K562 (cell line): ENCODE measurements around the gene RIMBP3C. TPM values are rescaled to one million over a fixed set of nuclear protein-coding genes. Genes with fewer than 3 reads are reported as not detected.
"Not testable (repeated sequence)": the region's sequence is repeated elsewhere in the genome, so short reads cannot be mapped to it uniquely, and the experiment has no call there.

Experiments
- ATAC-seq: fragments of 200-7000 bp; cut with Tn5 transposase; 3 replicates; pipeline ENCODE4 v1.9.1; 2020; ENCODE audit warnings: moderate library complexity
- BruUV-seq: library from RNA; stranded (reverse); fragments of 400-500 nt; replicated peaks from 2 replicates; lab custom pipeline; 2021; lab: Mats Ljungman, UMichigan
- CTCF ChIA-PET: fragments of 300-600 bp; formaldehyde crosslinking; extraction: SDS; loops from one replicate; lab custom pipeline; 2021; ENCODE audit warnings: low intra/inter-chr PET ratio; lab: Yijun Ruan, JAX
- POLR2A ChIA-PET: fragments of 300-600, 350-650 bp; sonication (Branson Sonifier 250); formaldehyde crosslinking; extraction: SDS; loops from one replicate; lab custom pipeline; 2021; ENCODE audit warnings: antibody characterized with exemption, inconsistent platforms; lab: Yijun Ruan, JAX
- DNase-seq, 4 experiments: peaks; one replicate each; pipeline versions ENCODE4 v3.0.0 to v3.0.0-alpha.2; 2011 to 2018; ENCODE audit warnings: low spot score in 3 of 4, mixed read lengths in 3 of 4; ENCODE audit errors: extremely low read depth in 1 of 4
- FAIRE-seq: peaks from 2 replicates; lab custom pipeline; 2011; peaks lifted over from hg19 to GRCh38; lab: Jason Lieb, UNC
- H2AFZ ChIP-seq: 2 replicates; pipeline ENCODE4 v1.6.0; 2011; ENCODE audit warnings: low read depth, low read length, control low read depth, inconsistent platforms
- H3K27ac ChIP-seq: fragments of 200-600 bp; 3 replicates; pipeline ENCODE4 v1.8.0; 2011; ENCODE audit warnings: low read depth, mild to moderate bottlenecking, control low read depth, inconsistent platforms, low read length, moderate library complexity, mixed read lengths; ENCODE audit errors: extremely low read depth
- H3K27me3 ChIP-seq, 2 experiments: fragments of 300-600 bp in 1 of 2; 2 replicates in 1 of 2; 3 replicates in 1 of 2; pipeline versions ENCODE4 v1.6.0 to v1.8.0; 2011; ENCODE audit warnings: inconsistent platforms in 2 of 2, low read length in 2 of 2, mild to moderate bottlenecking in 1 of 2, mixed read lengths in 1 of 2, moderate library complexity in 1 of 2; ENCODE audit not compliant: control insufficient read depth in 2 of 2, insufficient read depth in 2 of 2
- H3K36me3 ChIP-seq: fragments of 300-600 bp; 3 replicates; pipeline ENCODE4 v1.8.0; 2011; ENCODE audit warnings: mild to moderate bottlenecking, low read length, inconsistent platforms; ENCODE audit not compliant: control insufficient read depth, insufficient read depth
- H3K4me1 ChIP-seq, 2 experiments: fragments of 200-600 bp in 1 of 2; replicated peaks in 1 of 2; 2 replicates in 1 of 2; 3 replicates in 1 of 2; pipeline versions ENCODE4 v1.5.1 to v1.8.0; 2011; ENCODE audit warnings: inconsistent platforms in 2 of 2, low read length in 2 of 2, mild to moderate bottlenecking in 1 of 2, mixed read lengths in 1 of 2, moderate library complexity in 1 of 2; ENCODE audit not compliant: control insufficient read depth in 2 of 2, insufficient read depth in 2 of 2
- H3K4me2 ChIP-seq: 2 replicates; pipeline ENCODE4 v1.6.1; 2011; ENCODE audit warnings: low read length, control low read depth, inconsistent platforms, mixed read lengths; ENCODE audit not compliant: insufficient read depth
- H3K4me3 ChIP-seq: fragments of 200-600 bp; sonication (generic), shearing (Covaris generic); 2 replicates; pipeline ENCODE4 v1.5.1; 2016; ENCODE audit warnings: control low read depth, inconsistent platforms
- H3K79me2 ChIP-seq: fragments of 200-600 bp; 3 replicates; pipeline ENCODE4 v1.8.0; 2011; ENCODE audit warnings: low read length, inconsistent platforms; ENCODE audit not compliant: control insufficient read depth, insufficient read depth
- H3K9ac ChIP-seq, 2 experiments: 2 replicates each; pipeline versions ENCODE4 v1.6.0 to v1.6.1; 2011; ENCODE audit warnings: low read depth in 2 of 2, low read length in 2 of 2, control low read depth in 1 of 2, inconsistent platforms in 1 of 2, mild to moderate bottlenecking in 1 of 2, mixed read lengths in 1 of 2; ENCODE audit not compliant: insufficient read depth in 1 of 2
- H3K9me1 ChIP-seq: one replicate; pipeline ENCODE4 v1.6.0; 2011; ENCODE audit warnings: inconsistent platforms, mild to moderate bottlenecking, low read length, moderate library complexity; ENCODE audit not compliant: control insufficient read depth, insufficient read depth
- H3K9me3 ChIP-seq: replicated peaks from 2 replicates; pipeline ENCODE4 v1.5.1; 2011; ENCODE audit warnings: low read depth, low read length, inconsistent platforms; ENCODE audit not compliant: control insufficient read depth, insufficient read depth
- H4K20me1 ChIP-seq: replicated peaks from 2 replicates; pipeline ENCODE4 v1.6.1; 2011; ENCODE audit warnings: low read length, inconsistent platforms, mixed read lengths; ENCODE audit not compliant: control insufficient read depth, insufficient read depth
- NFE2 ChIP-seq: IDR thresholded peaks from 2 replicates; pipeline ENCODE4 v1.6.1; 2014; ENCODE audit warnings: antibody characterized with exemption, low read depth
- WGBS: fragments of 100-300 bp; shearing (Covaris generic); methylation state at CpG from one replicate; pipeline ENCODE4 v1.1.6; 2016; ENCODE audit warnings: low coverage, mixed read lengths; ENCODE audit not compliant: insufficient coverage; ENCODE audit errors: missing lambda C conversion rate; 5-methylcytosine and 5-hydroxymethylcytosine counted together
- in situ Hi-C: fragments of 300-500 bp; cut with MboI; formaldehyde crosslinking; loops from 4 replicates; pipeline ENCODE4 v1.15.0; 2018; ENCODE audit warnings: inconsistent platforms, mixed read lengths
- intact Hi-C: fragments of 100-400 bp; cut with micrococcal nuclease; formaldehyde crosslinking; loops from 2 replicates; pipeline ENCODE4 v1.14.2; 2022
- polyA plus RNA-seq, 8 experiments: library from polyadenylated mRNA; depleted of rRNA in 4 of 8; stranded (reverse) in 5 of 8; unstranded in 3 of 8; fragments of >200 nt; fragmentation: Nextera tagmentation in 2 of 8; fragmentation: Illumina TruSeq in 1 of 8; extraction: Ambion mirVana in 2 of 8; extraction: Trizol in 1 of 8; gene quantifications; 2 replicates each; pipeline versions ENCODE4 v1.2.1 to v1.2.3, GENCODE V29; 2011 to 2014; ENCODE audit warnings: inconsistent platforms in 1 of 8, missing spikeins in 1 of 8
- total RNA-seq, 7 experiments: library from RNA; depleted of rRNA in 6 of 7; stranded (reverse); fragments of >200 nt in 6 of 7; fragmentation: Illumina TruSeq in 2 of 7; extraction: Trizol in 2 of 7; gene quantifications; 2 replicates each; pipeline versions ENCODE4 v1.2.1 to v1.2.3, GENCODE V29; 2011 to 2021; ENCODE audit warnings: low replicate concordance in 1 of 7

Gene RIMBP3C
- total and polyA plus RNA-seq, 9 of the 15 experiments (the other 6 are each of a cell fraction or from before 2014, with no cell fraction given), result 0.09 to 0.98 (median 0.17) TPM; not detected in 2

GRCh38 chr22:21514117-21514516 is 37.1 kb downstream of the RIMBP3C start:
- Histone ChIP-seq H3K9ac (peak overlapping the region in 1 of 2 experiments; percentile 55; a peak in 1 of 4 replicates), H3K4me1 (peaks cover 8 to 12% of the 10 kb centered on the region in 2 experiments; a peak in 4 of 5 replicates), H3K79me2 (peaks cover 15% of the 10 kb centered on the region)
- H3K27ac ChIP-seq, H4K20me1 ChIP-seq, DNase-seq, H3K36me3 ChIP-seq, H3K4me2 ChIP-seq, H2AFZ ChIP-seq, H3K9me1 ChIP-seq, BruUV-seq, POLR2A ChIA-PET, FAIRE-seq, CTCF ChIA-PET, H3K9me3 ChIP-seq, ATAC-seq, H3K4me3 ChIP-seq, intact Hi-C loops, H3K27me3 ChIP-seq: not testable (repeated sequence)
- 71% methylated on average over 1 of the region's 12 CpGs for WGBS
- in situ Hi-C loops, result loop anchor here (10.0 kb wide), 1 partner anchor 61 kb away; no protein-coding TSS in a partner anchor

- H3K27ac ChIP-seq, POLR2A ChIA-PET, H3K9ac ChIP-seq, H3K9me3 ChIP-seq, H2AFZ ChIP-seq, FAIRE-seq, H4K20me1 ChIP-seq, H3K4me2 ChIP-seq, CTCF ChIA-PET, H3K9me1 ChIP-seq, H3K36me3 ChIP-seq, intact Hi-C loops, H3K27me3 ChIP-seq, DNase-seq, H3K4me3 ChIP-seq: not testable (repeated sequence)
- 82% methylated on average over 5 of the region's 11 CpGs for WGBS
- BruUV-seq, result TSS peak; percentile 7
- TF ChIP-seq NFE2, result peak; percentile 23; the same call in 1 of the 2 replicates
- in situ Hi-C loops, result loop anchor here (10.0 kb wide), 1 partner anchor 63 kb away; no protein-coding TSS in a partner anchor
- peaks cover 15% of the 10 kb centered on the region for H3K79me2 ChIP-seq
- ATAC-seq, result peak; percentile 1; the same call in 2 of the 3 replicates
- peaks cover 8 to 12% of the 10 kb centered on the region in 2 experiments; a peak in 4 of 5 replicates for H3K4me1 ChIP-seq
These were observed 39.2 kb downstream of the RIMBP3C start for GRCh38 chr22:21512022-21512421.

- H3K36me3 ChIP-seq, H3K4me3 ChIP-seq, FAIRE-seq, H3K27ac ChIP-seq, H4K20me1 ChIP-seq, H3K4me2 ChIP-seq, H3K9me3 ChIP-seq, H2AFZ ChIP-seq, BruUV-seq, DNase-seq, H3K27me3 ChIP-seq, CTCF ChIA-PET, intact Hi-C loops, H3K9me1 ChIP-seq, H3K9ac ChIP-seq, POLR2A ChIA-PET: not testable (repeated sequence)
- peak; percentile 76 for ATAC-seq
- Histone ChIP-seq H3K79me2 (peaks cover 15% of the 10 kb centered on the region), H3K4me1 (peaks cover 8 to 12% of the 10 kb centered on the region in 2 experiments; a peak in 4 of 5 replicates)
- no CpG with 5 or more reads among the region's 9 CpGs for WGBS
- in situ Hi-C loops, result loop anchor here (10.0 kb wide), 1 partner anchor 64 kb away; no protein-coding TSS in a partner anchor
These were observed 40.9 kb downstream of the RIMBP3C start for GRCh38 chr22:21510397-21510796.
